ENCODE results near the gene ARHGEF11. TPM values are rescaled to one million over a fixed set of nuclear protein-coding genes. Genes with fewer than 3 reads are reported as not detected.

Gene ARHGEF11
- total RNA-seq, 6 experiments from 2014 or later, result 21.3 to 24.8 (median 22.4) TPM

- DNase-seq, result no peak
- H3K27ac Mint-ChIP-seq, result no peak overlapping the region
- H3K36me3 Mint-ChIP-seq (ENCODE audit: low read depth), result no peaks in the 10 kb centered on the region; the same call in 1 of the 2 replicates
- peaks cover 20% of the 10 kb centered on the region for H3K4me1 Mint-ChIP-seq (ENCODE audit: low read depth)
- no peak overlapping the region for H3K4me3 Mint-ChIP-seq
- TF ChIP-seq CTCF (IDR thresholded peaks at IDR 0.05), result no peak
- H3K9me3 Mint-ChIP-seq, result no peaks in the 10 kb centered on the region
- H3K27me3 Mint-ChIP-seq (ENCODE audit: insufficient read depth), result no peaks in the 10 kb centered on the region
Measured at GRCh38 chr1:157034137-157034800, 11.3 kb downstream of the ARHGEF11 start.

DNA sequence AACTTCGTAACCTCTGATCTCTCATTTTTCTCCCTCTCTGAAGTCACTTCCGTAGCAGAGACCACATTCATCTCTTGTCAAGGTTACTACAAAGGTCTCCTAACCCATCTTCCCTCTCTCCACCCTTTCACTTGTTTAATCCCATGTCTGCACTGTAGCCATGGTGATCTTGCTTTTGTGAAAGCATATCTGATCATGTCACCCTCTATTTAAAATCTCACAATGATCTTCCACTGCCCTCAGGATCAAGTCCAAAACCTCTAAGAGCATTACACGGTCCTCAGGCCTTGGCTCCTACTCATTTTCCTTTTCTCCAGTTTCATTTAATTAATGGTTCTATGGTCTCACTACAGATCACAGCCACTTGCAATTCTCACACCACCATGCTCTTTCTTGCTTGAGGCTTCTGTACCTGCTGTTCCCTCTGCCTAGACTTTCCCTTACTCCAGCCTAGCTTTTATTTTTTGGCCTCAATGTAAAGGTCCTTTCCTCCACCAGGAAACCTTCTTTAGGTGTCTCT, 12.1 kb downstream of the ARHGEF11 start:
- peaks cover 15% of the 10 kb centered on the region for H3K4me1 Mint-ChIP-seq (ENCODE audit: low read depth)
- no peak for DNase-seq
- H3K27me3 Mint-ChIP-seq (ENCODE audit: insufficient read depth), result no peaks in the 10 kb centered on the region
- H3K36me3 Mint-ChIP-seq (ENCODE audit: low read depth), result no peaks in the 10 kb centered on the region
- H3K4me3 Mint-ChIP-seq, result no peak overlapping the region
- H3K27ac Mint-ChIP-seq, result no peak overlapping the region
- H3K9me3 Mint-ChIP-seq, result no peaks in the 10 kb centered on the region
- no peak for TF ChIP-seq CTCF (IDR thresholded peaks at IDR 0.05)

GRCh38 chr1:157032303-157032702, 13.2 kb downstream of the ARHGEF11 start:
- TF ChIP-seq CTCF (IDR thresholded peaks at IDR 0.05), result no peak
- H3K4me1 Mint-ChIP-seq (ENCODE audit: low read depth), result peaks cover 10% of the 10 kb centered on the region
- H3K9me3 Mint-ChIP-seq, result no peaks in the 10 kb centered on the region
- no peaks in the 10 kb centered on the region for H3K27me3 Mint-ChIP-seq (ENCODE audit: insufficient read depth)
- H3K27ac Mint-ChIP-seq, result no peak overlapping the region
- no peak for DNase-seq
- H3K36me3 Mint-ChIP-seq (ENCODE audit: low read depth), result no peaks in the 10 kb centered on the region
- H3K4me3 Mint-ChIP-seq, result no peak overlapping the region

DNA sequence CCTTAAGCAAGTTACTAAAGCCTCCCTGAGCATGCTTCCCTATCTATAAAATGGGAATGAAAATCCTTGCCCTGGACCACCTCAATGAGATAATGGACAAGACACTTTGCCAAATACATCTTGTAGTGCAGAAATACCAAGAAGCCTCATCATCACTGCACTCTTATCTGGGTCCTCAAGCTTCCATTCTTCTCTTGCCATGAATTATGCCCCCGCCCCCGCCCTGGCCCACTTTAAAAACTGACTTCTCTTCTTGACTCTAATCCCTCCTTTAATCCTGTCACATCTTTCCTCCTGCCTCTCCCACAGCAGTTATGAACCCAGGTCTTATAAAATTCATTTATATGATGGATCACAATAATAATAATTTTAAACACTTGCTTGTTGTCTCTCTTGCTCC, 14.8 kb downstream of the ARHGEF11 start:
- no peak overlapping the region for H3K4me3 Mint-ChIP-seq
- H3K9me3 Mint-ChIP-seq, result no peaks in the 10 kb centered on the region
- no peaks in the 10 kb centered on the region for H3K27me3 Mint-ChIP-seq (ENCODE audit: insufficient read depth)
- H3K4me1 Mint-ChIP-seq (ENCODE audit: low read depth), result peaks cover 10% of the 10 kb centered on the region
- no peak for TF ChIP-seq CTCF (IDR thresholded peaks at IDR 0.05)
- H3K36me3 Mint-ChIP-seq (ENCODE audit: low read depth), result no peaks in the 10 kb centered on the region
- DNase-seq, result no peak
- H3K27ac Mint-ChIP-seq, result no peak overlapping the region

DNA sequence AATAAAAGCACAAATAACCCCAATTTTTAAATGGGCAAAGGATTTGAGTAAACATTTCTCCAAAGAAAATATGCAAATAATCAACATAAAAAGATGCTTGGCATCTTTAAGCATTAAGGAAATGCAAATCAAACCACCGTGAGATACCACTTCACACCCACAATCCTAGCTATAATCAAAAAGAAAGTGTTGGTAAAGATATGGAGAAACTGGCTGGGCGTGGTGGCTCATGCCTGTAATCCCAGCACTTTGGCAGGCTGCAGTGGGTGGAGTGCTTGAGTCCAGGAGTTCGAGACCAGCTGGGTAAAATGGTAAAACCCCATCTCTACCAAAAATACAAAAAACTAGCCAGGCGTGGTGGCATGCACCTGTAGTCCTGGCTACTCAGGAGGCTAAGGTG, 16.9 kb downstream of the ARHGEF11 start:
- Mint-ChIP-seq H3K36me3 (ENCODE audit: low read depth) (no peaks in the 10 kb centered on the region), H3K9me3 (no peaks in the 10 kb centered on the region), H3K4me1 (ENCODE audit: low read depth) (no peaks in the 10 kb centered on the region; the same call in 1 of the 2 replicates), H3K27ac (no peak overlapping the region), H3K4me3 (no peak overlapping the region), H3K27me3 (ENCODE audit: insufficient read depth) (no peaks in the 10 kb centered on the region)
- no peak for TF ChIP-seq CTCF (IDR thresholded peaks at IDR 0.05)
- no peak for DNase-seq
